B cell (primary cell): ENCODE measurements around the gene STOML1. TPM values are rescaled to one million over a fixed set of nuclear protein-coding genes. Genes with fewer than 3 reads are reported as not detected.

Experiments
- ATAC-seq: fragments of 200-7000 bp; cut with Tn5 transposase; one replicate; pipeline ENCODE4 v1.10.0; 2021; ENCODE audit warnings: low read depth, mild to moderate bottlenecking, moderate number of reproducible peaks, moderate library complexity
- CTCF ChIA-PET: fragments of 350-600 bp; sonication (Branson Sonifier 250); formaldehyde crosslinking; loops from one replicate; lab custom pipeline; 2021; ENCODE audit warnings: antibody characterized with exemption, inconsistent platforms; lab: Charles Lee
- POLR2A ChIA-PET: fragments of 350-600 bp; sonication (Branson Sonifier 250); formaldehyde crosslinking; loops from one replicate; lab custom pipeline; 2021; ENCODE audit warnings: antibody characterized with exemption; lab: Charles Lee
- DNase-seq: peaks from one replicate; pipeline ENCODE4 v3.0.0; 2013
- H2AFZ ChIP-seq: 2 replicates; pipeline ENCODE4 v1.6.1; 2012; ENCODE audit warnings: mild to moderate bottlenecking, low read depth, low read length; ENCODE audit not compliant: insufficient read depth, poor library complexity, severe bottlenecking
- H3K27ac ChIP-seq, 2 donors: 1 replicate in 1 of 2; 2 replicates in 1 of 2; pipeline ENCODE4 v1.5.1; 2012 to 2013; ENCODE audit warnings: low read length in 2 of 2, mild to moderate bottlenecking in 2 of 2, moderate library complexity in 1 of 2
- H3K27me3 ChIP-seq, 4 experiments: fragments of 200-600 bp in 1 of 4; sonication (generic) in 1 of 4; replicated peaks in 1 of 4; 1 replicate in 2 of 4; 2 replicates in 2 of 4; pipeline versions ENCODE4 v1.6.1 to v1.7.0; 2013 to 2016; ENCODE audit warnings: low read length in 3 of 4, mild to moderate bottlenecking in 2 of 4, mixed read lengths in 1 of 4, moderate library complexity in 1 of 4; ENCODE audit not compliant: insufficient read depth in 4 of 4, control insufficient read depth in 3 of 4; ENCODE audit errors: control extremely low read depth in 1 of 4
- H3K36me3 ChIP-seq, 2 experiments: replicated peaks in 1 of 2; 1 replicate in 1 of 2; 2 replicates in 1 of 2; pipeline versions ENCODE4 v1.6.1 to v1.7.1; 2013; ENCODE audit warnings: low read length in 1 of 2; ENCODE audit not compliant: insufficient read depth in 2 of 2, control insufficient read depth in 1 of 2; ENCODE audit errors: control extremely low read depth in 1 of 2, extremely low read depth in 1 of 2
- H3K4me1 ChIP-seq, 2 donors: fragments of 200-600 bp in 1 of 2; sonication (generic) in 1 of 2; 1 replicate in 1 of 2; 2 replicates in 1 of 2; pipeline versions ENCODE4 v1.5.1 to v1.6.1; 2013 to 2017; ENCODE audit warnings: low read length in 2 of 2; ENCODE audit not compliant: control insufficient read depth in 2 of 2, insufficient read depth in 2 of 2
- H3K4me2 ChIP-seq: replicated peaks from 2 replicates; pipeline ENCODE3; 2012; ENCODE audit warnings: mild to moderate bottlenecking, low read depth, low read length; ENCODE audit not compliant: poor library complexity, severe bottlenecking
- H3K4me3 ChIP-seq, 5 experiments: fragments of 200-600 bp in 1 of 5; sonication (generic) in 1 of 5; 1 replicate in 3 of 5; 2 replicates in 2 of 5; pipeline versions ENCODE4 v1.5.1 to v1.7.0; 2011 to 2016; ENCODE audit warnings: low read length in 4 of 5, mild to moderate bottlenecking in 4 of 5, low read depth in 2 of 5, control low read depth in 1 of 5, moderate library complexity in 1 of 5; ENCODE audit not compliant: insufficient read depth in 1 of 5; ENCODE audit errors: control extremely low read depth in 1 of 5, extremely low read depth in 1 of 5
- H3K79me2 ChIP-seq: fragments of 200-600 bp; sonication (generic); one replicate; pipeline ENCODE4 v1.6.0; 2016; ENCODE audit warnings: low read length; ENCODE audit not compliant: control insufficient read depth, insufficient read depth
- H3K9ac ChIP-seq: fragments of 200-600 bp; sonication (generic); 2 replicates; pipeline ENCODE4 v1.6.1; 2017; ENCODE audit warnings: mild to moderate bottlenecking, low read length, moderate library complexity
- H3K9me3 ChIP-seq, 3 donors: one replicate each; pipeline versions ENCODE4 v1.6.1 to v1.7.1; 2013; ENCODE audit warnings: low read length in 2 of 3; ENCODE audit not compliant: control insufficient read depth in 2 of 3, insufficient read depth in 1 of 3; ENCODE audit errors: control extremely low read depth in 1 of 3
- H4K20me1 ChIP-seq: 2 replicates; pipeline ENCODE4 v1.6.0; 2012; ENCODE audit warnings: mild to moderate bottlenecking, low read length; ENCODE audit not compliant: insufficient read depth, control insufficient read depth, poor library complexity, severe bottlenecking
- H3K27ac Mint-ChIP-seq: one replicate; pipeline ENCODE4 v1.8.0; 2021; ENCODE audit warnings: mixed read lengths
- H3K27me3 Mint-ChIP-seq: one replicate; pipeline ENCODE4 v1.8.0; 2021; ENCODE audit warnings: mixed read lengths
- H3K4me1 Mint-ChIP-seq: one replicate; pipeline ENCODE4 v1.8.0; 2021; ENCODE audit warnings: mixed read lengths
- H3K4me3 Mint-ChIP-seq: one replicate; pipeline ENCODE4 v1.8.0; 2021; ENCODE audit warnings: mixed read lengths
- H3K9me3 Mint-ChIP-seq: one replicate; pipeline ENCODE4 v1.8.0; 2022; ENCODE audit warnings: mixed read lengths; ENCODE audit not compliant: insufficient read depth
- EZH2 ChIP-seq: IDR thresholded peaks from 2 replicates; pipeline ENCODE4 v1.6.1; 2012; ENCODE audit warnings: borderline replicate concordance, low read depth, mild to moderate bottlenecking, moderate library complexity, low read length; ENCODE audit not compliant: insufficient read depth, poor library complexity, severe bottlenecking
- WGBS: methylation state at CpG from one replicate; pipeline ENCODE4 v1.1.5; 2013; ENCODE audit warnings: missing lambda C conversion rate; ENCODE audit not compliant: insufficient coverage; 5-methylcytosine and 5-hydroxymethylcytosine counted together
- intact Hi-C: fragments of 100-400 bp; cut with micrococcal nuclease; formaldehyde crosslinking; loops from one replicate; pipeline ENCODE4 v1.10.0; 2022
- polyA plus RNA-seq: library from polyadenylated mRNA; depleted of rRNA; stranded (reverse); fragments of >200 nt; gene quantifications from 2 replicates; pipeline ENCODE4 v1.2.3, GENCODE V29; 2012
- total RNA-seq, 2 donors: library from RNA; stranded (reverse); fragments of 120-200 nt in 1 of 2; gene quantifications; 1 replicate in 1 of 2; 2 replicates in 1 of 2; pipeline versions ENCODE4 v1.2.3 to v1.2.4, GENCODE V29; 2013 to 2022
- TF ChIP-seq, protein P1 (sequence below): fragments of 200-600 bp; IDR thresholded peaks from one replicate; pipeline ENCODE4 v1.8.0; 2022; ENCODE audit warnings: antibody characterized with exemption, mild to moderate bottlenecking

The STOML1 gene
- total and polyA plus RNA-seq, 2 donors (not counting 1 experiment from before 2014, with no cell fraction given), result 6.2 to 11.3 TPM

GRCh38 chr15:73997986-73998385 is 5.9 kb upstream of the STOML1 start:
- peak overlapping the region; percentile 87 for H3K4me3 Mint-ChIP-seq

GRCh38 chr15:73996939-73997338 is 4.8 kb upstream of the STOML1 start:
- peaks cover 21% of the 10 kb centered on the region for H4K20me1 ChIP-seq
- H3K27ac Mint-ChIP-seq, result peak overlapping the region; percentile 87
- 0% methylated on average over 1 of the region's 5 CpGs for WGBS
- no peak for TF ChIP-seq EZH2
- TF ChIP-seq, protein P1, sequence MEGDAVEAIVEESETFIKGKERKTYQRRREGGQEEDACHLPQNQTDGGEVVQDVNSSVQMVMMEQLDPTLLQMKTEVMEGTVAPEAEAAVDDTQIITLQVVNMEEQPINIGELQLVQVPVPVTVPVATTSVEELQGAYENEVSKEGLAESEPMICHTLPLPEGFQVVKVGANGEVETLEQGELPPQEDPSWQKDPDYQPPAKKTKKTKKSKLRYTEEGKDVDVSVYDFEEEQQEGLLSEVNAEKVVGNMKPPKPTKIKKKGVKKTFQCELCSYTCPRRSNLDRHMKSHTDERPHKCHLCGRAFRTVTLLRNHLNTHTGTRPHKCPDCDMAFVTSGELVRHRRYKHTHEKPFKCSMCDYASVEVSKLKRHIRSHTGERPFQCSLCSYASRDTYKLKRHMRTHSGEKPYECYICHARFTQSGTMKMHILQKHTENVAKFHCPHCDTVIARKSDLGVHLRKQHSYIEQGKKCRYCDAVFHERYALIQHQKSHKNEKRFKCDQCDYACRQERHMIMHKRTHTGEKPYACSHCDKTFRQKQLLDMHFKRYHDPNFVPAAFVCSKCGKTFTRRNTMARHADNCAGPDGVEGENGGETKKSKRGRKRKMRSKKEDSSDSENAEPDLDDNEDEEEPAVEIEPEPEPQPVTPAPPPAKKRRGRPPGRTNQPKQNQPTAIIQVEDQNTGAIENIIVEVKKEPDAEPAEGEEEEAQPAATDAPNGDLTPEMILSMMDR, result no peak
- peak; percentile 62 for DNase-seq
- ChIA-PET CTCF (no interaction called here), POLR2A (no interaction called here)
- H3K79me2 ChIP-seq, result peaks cover 94% of the 10 kb centered on the region
- peak overlapping the region; percentile 45 for H3K9ac ChIP-seq
- peak overlapping the region; percentile 94 for H3K4me2 ChIP-seq
- H3K4me3 ChIP-seq, result peak overlapping the region; percentile 12 to 95 (median 49)
- H3K9me3 Mint-ChIP-seq, result no peaks in the 10 kb centered on the region
- H2AFZ ChIP-seq, result peak overlapping the region; percentile 36
- H3K4me1 Mint-ChIP-seq, result peaks cover 65% of the 10 kb centered on the region
- no peaks in the 10 kb centered on the region for H3K27me3 ChIP-seq
- peaks cover 46 to 65% of the 10 kb centered on the region in 2 donors for H3K4me1 ChIP-seq
- peaks cover 0 to 27% of the 10 kb centered on the region in 2 experiments for H3K36me3 ChIP-seq
- intact Hi-C loops, result loop anchor here (10.0 kb wide), 2 partner anchors 1638 to 1882 kb away; partner anchors contain the start of genes MYO9A and SENP8
- no peak for ATAC-seq
- no peaks in the 10 kb centered on the region for H3K27me3 Mint-ChIP-seq
- no peaks in the 10 kb centered on the region for H3K9me3 ChIP-seq
- peak overlapping the region; percentile 87 for H3K4me3 Mint-ChIP-seq
- H3K27ac ChIP-seq, result peak overlapping the region; percentile 42 to 90

More at GRCh38 chr15:73997986-73998385, 5.9 kb upstream of the STOML1 start:
- H3K27ac Mint-ChIP-seq, result no peak overlapping the region
- H3K9me3 Mint-ChIP-seq, result no peaks in the 10 kb centered on the region
- no peak overlapping the region for H3K9ac ChIP-seq
- no peak for ATAC-seq
- no peaks in the 10 kb centered on the region for H3K27me3 Mint-ChIP-seq
- no peaks in the 10 kb centered on the region for H3K9me3 ChIP-seq
- H2AFZ ChIP-seq, result no peak overlapping the region
- peaks cover 39 to 57% of the 10 kb centered on the region in 2 donors for H3K4me1 ChIP-seq
- 97% methylated on average over 27 of the region's 27 CpGs for WGBS
- ChIA-PET POLR2A (no interaction called here), CTCF (no interaction called here)
- DNase-seq, result no peak
- H3K79me2 ChIP-seq, result peaks cover 98% of the 10 kb centered on the region
- no peaks in the 10 kb centered on the region for H3K27me3 ChIP-seq
- peaks cover 57% of the 10 kb centered on the region for H3K4me1 Mint-ChIP-seq
- peak overlapping the region in 1 of 2 donors; percentile 90 for H3K27ac ChIP-seq
- H3K4me2 ChIP-seq, result no peak overlapping the region
- no peak overlapping the region for H3K4me3 ChIP-seq
- H3K36me3 ChIP-seq, result peaks cover 0 to 27% of the 10 kb centered on the region in 2 experiments
- H4K20me1 ChIP-seq, result peaks cover 17% of the 10 kb centered on the region
- intact Hi-C loops, result loop anchor here (10.0 kb wide), 2 partner anchors 1637 to 1883 kb away; partner anchors contain the start of genes MYO9A and SENP8
- no peak for TF ChIP-seq EZH2
- TF ChIP-seq, protein P1, result no peak
